Stomach smooth muscle (tissue), 2 donors: ENCODE measurements around the gene FTO.

Experiments used
- H3K27ac ChIP-seq: one replicate; pipeline ENCODE4 v1.7.0; 2013; ENCODE audit warnings: mild to moderate bottlenecking, low read length, inconsistent platforms
- H3K27me3 ChIP-seq, 2 donors: one replicate each; pipeline ENCODE4 v1.7.0; 2013; ENCODE audit warnings: low read length in 2 of 2; ENCODE audit not compliant: insufficient read depth in 2 of 2, control insufficient read depth in 1 of 2
- H3K36me3 ChIP-seq, 2 donors: one replicate each; pipeline ENCODE4 v1.7.0; 2013; ENCODE audit warnings: low read length in 2 of 2; ENCODE audit not compliant: control insufficient read depth in 2 of 2, insufficient read depth in 2 of 2
- H3K4me1 ChIP-seq: one replicate; pipeline ENCODE4 v1.7.0; 2013; ENCODE audit warnings: low read length; ENCODE audit not compliant: control insufficient read depth, insufficient read depth
- H3K4me3 ChIP-seq, 2 donors: one replicate each; pipeline ENCODE4 v1.7.0; 2013; ENCODE audit warnings: low read length in 2 of 2
- H3K9ac ChIP-seq, 2 donors: one replicate each; pipeline ENCODE4 v1.7.0; 2013; ENCODE audit warnings: low read length in 2 of 2, mild to moderate bottlenecking in 1 of 2
- H3K9me3 ChIP-seq, 2 donors: one replicate each; pipeline ENCODE4 v1.7.0; 2013; ENCODE audit warnings: low read length in 2 of 2; ENCODE audit not compliant: control insufficient read depth in 2 of 2
- donor health status: healthy.
- donor health status: Pancreatic carcinoma.

The FTO gene

GRCh38 chr16:53732296-53732929, 28.5 kb downstream of the FTO start:
- Histone ChIP-seq H3K9ac (no peak overlapping the region), H3K36me3 (no peaks in the 10 kb centered on the region), H3K9me3 (no peaks in the 10 kb centered on the region), H3K27me3 (no peaks in the 10 kb centered on the region), H3K27ac (no peak overlapping the region), H3K4me3 (no peak overlapping the region), H3K4me1 (peaks cover 4% of the 10 kb centered on the region)

GRCh38 chr16:53734908-53735307, 31.0 kb downstream of the FTO start:
- Histone ChIP-seq H3K9me3 (no peaks in the 10 kb centered on the region), H3K4me3 (no peak overlapping the region), H3K9ac (no peak overlapping the region), H3K36me3 (no peaks in the 10 kb centered on the region), H3K4me1 (peaks cover 4% of the 10 kb centered on the region), H3K27me3 (no peaks in the 10 kb centered on the region), H3K27ac (no peak overlapping the region)

DNA sequence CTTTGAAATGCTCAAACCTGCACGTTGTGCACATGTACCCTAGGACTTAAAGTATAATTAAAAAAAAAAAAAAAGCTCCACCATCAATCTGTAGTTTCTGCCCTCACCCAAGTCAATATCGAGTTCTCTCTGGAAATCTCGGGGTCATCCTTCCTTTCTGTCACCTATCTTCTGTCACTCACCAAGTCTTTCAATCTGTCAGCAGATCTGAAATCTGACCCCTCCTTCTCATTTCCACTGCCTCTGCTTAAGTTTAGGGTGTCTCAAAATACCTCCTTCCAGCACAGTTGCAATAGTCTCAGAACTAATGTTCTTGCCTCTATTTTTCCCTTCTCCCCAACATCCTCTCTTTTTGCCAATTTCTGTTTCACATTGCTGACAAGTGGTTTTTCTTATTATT, 32.3 kb downstream of the FTO start:
- no peaks in the 10 kb centered on the region for H3K9me3 ChIP-seq
- H3K36me3 ChIP-seq, result no peaks in the 10 kb centered on the region
- no peak overlapping the region for H3K27ac ChIP-seq
- H3K9ac ChIP-seq, result no peak overlapping the region
- H3K4me3 ChIP-seq, result no peak overlapping the region
- no peaks in the 10 kb centered on the region for H3K27me3 ChIP-seq
- peaks cover 4% of the 10 kb centered on the region for H3K4me1 ChIP-seq

DNA sequence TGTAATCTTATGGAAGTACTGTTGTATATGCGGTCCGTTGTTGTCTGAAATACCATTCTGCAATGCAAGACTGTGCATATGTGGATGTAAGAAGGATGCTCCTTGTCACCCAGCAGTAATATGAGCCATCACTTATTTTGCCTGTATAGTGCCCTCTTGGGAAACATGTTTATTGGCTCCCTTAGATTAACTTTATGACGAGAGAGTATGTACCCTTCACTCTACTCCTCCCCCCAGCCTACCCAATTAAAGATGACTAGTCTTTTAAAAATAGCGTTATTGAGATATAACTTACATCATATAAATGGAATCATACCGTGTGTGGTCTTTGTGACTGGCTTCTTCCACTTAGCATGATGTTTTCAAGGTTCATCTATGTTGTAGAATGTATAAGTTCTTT, 33.6 kb downstream of the FTO start:
- Histone ChIP-seq H3K27me3 (no peaks in the 10 kb centered on the region), H3K27ac (no peak overlapping the region)

DNA sequence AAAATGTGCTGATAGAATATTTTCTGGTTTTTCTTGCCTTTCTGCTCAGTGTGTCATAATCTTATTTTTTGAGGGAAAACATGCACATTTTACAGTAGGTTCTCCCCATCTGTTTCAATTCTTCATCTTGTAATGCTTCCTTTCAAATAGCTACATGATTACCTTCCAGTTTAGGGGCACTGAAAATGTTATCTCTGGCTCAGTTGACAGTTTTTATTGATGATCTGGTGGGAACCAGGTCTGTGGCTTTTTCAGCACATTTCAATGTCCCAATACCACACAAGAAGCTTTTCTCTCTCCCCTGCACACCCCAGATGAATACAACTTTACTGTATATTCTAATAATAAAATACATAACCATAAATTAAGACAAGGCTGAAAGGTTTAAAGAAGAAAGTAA, 36.5 kb downstream of the FTO start:
- Histone ChIP-seq H3K9ac (no peak overlapping the region), H3K4me3 (no peak overlapping the region), H3K27ac (no peak overlapping the region), H3K9me3 (no peaks in the 10 kb centered on the region), H3K27me3 (no peaks in the 10 kb centered on the region), H3K4me1 (peaks cover 8% of the 10 kb centered on the region), H3K36me3 (no peaks in the 10 kb centered on the region)

More for the DNA sequence above, 33.6 kb downstream of the FTO start:
- Histone ChIP-seq H3K4me3 (no peak overlapping the region), H3K9me3 (no peaks in the 10 kb centered on the region), H3K4me1 (peaks cover 2% of the 10 kb centered on the region), H3K9ac (no peak overlapping the region), H3K36me3 (no peaks in the 10 kb centered on the region)

DNA sequence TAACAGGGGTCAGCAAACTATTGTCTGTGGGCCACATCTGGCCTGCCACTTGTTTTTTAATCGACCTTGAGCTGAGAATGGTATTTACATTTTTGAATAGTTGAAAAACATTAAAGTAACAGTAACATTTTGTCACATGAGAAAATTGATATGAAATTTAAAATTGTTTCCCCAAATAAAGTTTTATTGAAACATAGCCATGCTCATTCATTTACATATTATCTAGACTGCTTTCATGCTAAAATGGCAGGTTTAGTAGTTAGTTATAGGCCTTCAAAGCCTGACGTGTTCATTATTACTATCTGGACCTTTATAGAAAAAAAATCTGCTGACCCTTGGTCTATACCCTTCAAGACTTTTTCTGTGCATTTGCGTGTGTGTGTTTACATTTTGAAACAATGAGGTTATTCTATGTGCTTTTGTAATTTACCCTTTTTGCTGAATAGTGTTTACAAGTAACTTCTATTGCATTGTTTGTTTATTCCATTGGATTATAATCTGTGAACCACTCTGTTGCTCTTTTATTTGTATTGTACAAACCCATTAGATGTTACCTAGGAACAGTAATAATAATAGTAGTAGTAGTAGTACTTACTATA, 37.1 kb downstream of the FTO start:
- H3K27ac ChIP-seq, result no peak overlapping the region
- H3K36me3 ChIP-seq, result no peaks in the 10 kb centered on the region
- H3K9ac ChIP-seq, result no peak overlapping the region
- no peak overlapping the region for H3K4me3 ChIP-seq
- no peaks in the 10 kb centered on the region for H3K27me3 ChIP-seq
- no peaks in the 10 kb centered on the region for H3K9me3 ChIP-seq
- H3K4me1 ChIP-seq, result peaks cover 8% of the 10 kb centered on the region

- Histone ChIP-seq H3K9me3 (no peaks in the 10 kb centered on the region), H3K4me3 (no peak overlapping the region), H3K9ac (no peak overlapping the region), H3K36me3 (no peaks in the 10 kb centered on the region), H3K4me1 (peaks cover 8% of the 10 kb centered on the region), H3K27me3 (no peaks in the 10 kb centered on the region), H3K27ac (no peak overlapping the region)
Observed at GRCh38 chr16:53741546-53741945, 37.6 kb downstream of the FTO start.

GRCh38 chr16:53743149-53743566, 39.2 kb downstream of the FTO start:
- Histone ChIP-seq H3K27me3 (no peaks in the 10 kb centered on the region), H3K4me1 (peaks cover 8% of the 10 kb centered on the region), H3K9ac (no peak overlapping the region), H3K36me3 (no peaks in the 10 kb centered on the region), H3K27ac (no peak overlapping the region), H3K9me3 (no peaks in the 10 kb centered on the region), H3K4me3 (no peak overlapping the region)

DNA sequence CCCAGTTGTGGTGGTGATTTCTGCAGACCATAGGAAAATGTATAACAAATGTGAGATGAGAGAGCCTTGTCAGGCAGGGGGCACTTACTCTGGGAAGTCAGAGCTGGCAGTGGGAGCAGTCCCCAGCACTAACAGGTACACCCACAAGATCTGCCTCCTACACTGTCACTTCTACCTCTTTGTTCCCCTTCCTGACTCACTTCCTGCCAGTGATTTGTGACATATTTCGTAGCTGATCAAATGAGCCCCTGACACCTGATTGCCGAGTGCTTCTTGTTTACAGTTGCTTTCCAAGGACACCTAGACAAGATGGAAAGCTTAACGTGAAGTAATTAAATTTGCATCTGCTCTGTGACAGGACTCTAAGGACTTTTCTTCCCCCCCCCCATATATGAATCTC, 40.5 kb downstream of the FTO start:
- peaks cover 8% of the 10 kb centered on the region for H3K4me1 ChIP-seq
- no peak overlapping the region for H3K27ac ChIP-seq
- no peaks in the 10 kb centered on the region for H3K27me3 ChIP-seq
- H3K36me3 ChIP-seq, result no peaks in the 10 kb centered on the region
- no peak overlapping the region for H3K9ac ChIP-seq
- no peak overlapping the region for H3K4me3 ChIP-seq
- no peaks in the 10 kb centered on the region for H3K9me3 ChIP-seq

DNA sequence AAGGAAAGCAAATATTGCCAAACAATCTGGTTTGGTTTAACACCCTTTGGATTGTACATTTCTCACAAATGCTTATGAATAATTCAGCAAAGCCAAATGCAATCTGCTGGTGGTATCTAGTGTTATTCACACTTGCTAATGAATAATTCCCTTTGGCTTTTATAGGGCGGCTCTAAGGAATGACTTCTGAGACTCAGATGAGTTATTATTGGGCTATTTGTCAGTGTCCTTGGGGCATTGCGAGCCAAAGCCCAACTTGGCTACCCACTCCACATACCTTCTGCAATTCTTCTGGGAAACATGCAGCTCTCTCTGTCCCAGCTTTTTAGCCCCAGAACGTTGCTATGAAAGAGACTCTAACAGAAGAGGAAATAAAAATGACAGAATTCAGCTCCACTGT, 41.1 kb downstream of the FTO start:
- H3K9ac ChIP-seq, result no peak overlapping the region
- no peaks in the 10 kb centered on the region for H3K27me3 ChIP-seq
- H3K4me3 ChIP-seq, result no peak overlapping the region
- no peaks in the 10 kb centered on the region for H3K36me3 ChIP-seq
- no peaks in the 10 kb centered on the region for H3K9me3 ChIP-seq
- H3K4me1 ChIP-seq, result peaks cover 8% of the 10 kb centered on the region
- H3K27ac ChIP-seq, result no peak overlapping the region

DNA sequence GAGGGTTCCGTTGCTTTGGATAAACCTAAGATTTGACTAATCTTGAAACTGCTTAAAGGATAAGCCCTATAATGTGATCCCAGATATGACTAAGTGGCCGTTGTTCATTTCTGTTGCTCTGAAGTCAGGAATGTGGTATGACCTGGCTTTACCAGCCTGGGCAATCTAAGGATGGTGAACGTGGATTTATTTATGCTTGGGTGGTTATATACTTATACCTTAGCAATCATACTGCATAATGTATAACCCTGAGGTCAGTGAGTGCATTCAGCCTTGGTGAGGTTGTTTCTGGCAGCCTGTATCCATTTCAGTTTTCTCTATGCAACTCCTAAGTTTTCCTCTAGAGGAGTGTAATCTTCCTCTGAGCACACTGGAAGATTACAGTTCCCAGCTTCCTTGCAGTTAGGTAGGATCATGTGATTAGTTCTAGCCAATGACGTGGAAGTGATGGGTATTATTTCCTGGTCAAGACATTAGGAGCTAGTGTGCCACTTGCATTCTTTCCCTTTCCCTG, 41.9 kb downstream of the FTO start:
- Histone ChIP-seq H3K4me1 (peaks cover 8% of the 10 kb centered on the region), H3K27ac (no peak overlapping the region), H3K36me3 (no peaks in the 10 kb centered on the region), H3K27me3 (no peaks in the 10 kb centered on the region), H3K9me3 (no peaks in the 10 kb centered on the region), H3K4me3 (no peak overlapping the region), H3K9ac (no peak overlapping the region)
